ENCODE measurements around the gene CSMD2.

The CSMD2 gene

DNA sequence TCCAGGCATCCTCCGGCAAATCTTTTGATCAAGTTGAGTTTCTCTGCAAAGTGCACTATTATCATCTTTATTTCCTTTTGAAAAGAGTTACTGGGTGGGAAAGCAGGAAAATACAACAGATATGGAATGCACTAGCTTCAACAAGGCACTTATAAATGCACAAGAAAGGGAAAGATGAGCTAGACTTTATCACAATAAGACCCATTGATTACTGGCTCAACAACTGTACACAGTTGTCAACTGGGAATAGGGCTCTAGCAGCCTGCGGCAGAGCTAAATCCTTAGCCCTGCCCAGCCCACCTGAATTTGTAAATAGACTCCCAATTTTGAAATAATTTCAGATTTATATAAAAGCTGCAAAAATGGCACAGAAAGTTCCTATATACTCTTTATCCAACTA, 111.4 kb downstream of the CSMD2 start:
- no peaks in the 10 kb centered on the region for H3K27me3 ChIP-seq (ENCODE audit: insufficient read depth, low read length, poor library complexity)
- H3K9ac ChIP-seq (ENCODE audit: low read depth, low read length) = no peak overlapping the region
- H3K9me3 ChIP-seq (ENCODE audit: insufficient read depth, low read length, severe bottlenecking) = no peaks in the 10 kb centered on the region
- ATAC-seq (ENCODE audit: insufficient read depth, low read depth) = no peak
- H3K4me1 ChIP-seq (ENCODE audit: insufficient read depth, low read length) = no peaks in the 10 kb centered on the region
- no peaks in the 10 kb centered on the region for H3K36me3 ChIP-seq (ENCODE audit: insufficient read depth, low read length)
- DNase-seq = no peak
- no peaks in the 10 kb centered on the region for H4K20me1 ChIP-seq (ENCODE audit: insufficient read depth, low read length)
- H2AFZ ChIP-seq (ENCODE audit: low read depth, low read length) = no peak overlapping the region
- H3K4me3 ChIP-seq (ENCODE audit: low read depth in 1 of 2, low read length in 2 of 2) = no peak overlapping the region
- H3K27ac ChIP-seq (ENCODE audit: low read length) = no peak overlapping the region
- no peak overlapping the region for H3K4me2 ChIP-seq (ENCODE audit: insufficient read depth, low read length)
- no peaks in the 10 kb centered on the region for H3K79me2 ChIP-seq (ENCODE audit: insufficient read depth, low read length)
- no peak for TF ChIP-seq CTCF (IDR thresholded peaks at IDR 0.05; ENCODE audit: borderline replicate concordance, extremely low read depth, low read length, poor library complexity, severe bottlenecking)
- no peak for TF ChIP-seq EZH2 (IDR thresholded peaks at IDR 0.05; ENCODE audit: borderline replicate concordance, low read depth, low read length, severe bottlenecking)

DNA sequence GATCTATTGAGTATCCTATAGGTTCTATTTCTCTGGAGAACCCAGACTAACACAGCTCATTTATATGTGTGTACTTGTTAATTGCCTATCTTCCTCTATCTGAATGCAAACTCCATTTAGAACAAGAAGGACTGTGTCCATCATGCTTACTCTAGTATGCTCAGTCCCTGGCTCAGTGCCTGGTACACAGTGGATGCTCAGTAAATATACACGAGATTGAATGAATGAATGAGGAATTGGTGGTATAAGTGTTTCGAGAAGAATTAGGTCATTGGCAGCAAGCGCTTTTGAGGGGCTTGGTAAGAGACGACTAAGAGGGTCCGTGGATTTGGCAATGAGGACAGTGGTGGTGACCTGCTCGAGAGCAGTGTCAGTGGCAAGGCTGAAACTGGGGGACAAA, 112.5 kb downstream of the CSMD2 start:
- Histone ChIP-seq H3K4me3 (ENCODE audit: low read depth in 1 of 2, low read length in 2 of 2) (no peak overlapping the region), H3K36me3 (ENCODE audit: insufficient read depth, low read length) (no peaks in the 10 kb centered on the region), H3K9me3 (ENCODE audit: insufficient read depth, low read length, severe bottlenecking) (no peaks in the 10 kb centered on the region), H3K4me2 (ENCODE audit: insufficient read depth, low read length) (no peak overlapping the region), H3K27ac (ENCODE audit: low read length) (no peak overlapping the region), H3K27me3 (ENCODE audit: insufficient read depth, low read length, poor library complexity) (no peaks in the 10 kb centered on the region), H2AFZ (ENCODE audit: low read depth, low read length) (no peak overlapping the region), H3K79me2 (ENCODE audit: insufficient read depth, low read length) (no peaks in the 10 kb centered on the region), H3K9ac (ENCODE audit: low read depth, low read length) (no peak overlapping the region), H3K4me1 (ENCODE audit: insufficient read depth, low read length) (no peaks in the 10 kb centered on the region), H4K20me1 (ENCODE audit: insufficient read depth, low read length) (no peaks in the 10 kb centered on the region)
- ATAC-seq (ENCODE audit: insufficient read depth, low read depth) (no peak), DNase-seq (no peak)
- TF ChIP-seq CTCF (IDR thresholded peaks at IDR 0.05; ENCODE audit: borderline replicate concordance, extremely low read depth, low read length, poor library complexity, severe bottlenecking) = no peak
- TF ChIP-seq EZH2 (IDR thresholded peaks at IDR 0.05; ENCODE audit: borderline replicate concordance, low read depth, low read length, severe bottlenecking) = no peak

- H3K36me3 ChIP-seq (ENCODE audit: insufficient read depth, low read length) = no peaks in the 10 kb centered on the region
- H3K9ac ChIP-seq (ENCODE audit: low read depth, low read length) = no peak overlapping the region
- no peak overlapping the region for H3K4me3 ChIP-seq (ENCODE audit: low read depth in 1 of 2, low read length in 2 of 2)
- no peak overlapping the region for H2AFZ ChIP-seq (ENCODE audit: low read depth, low read length)
- H3K4me1 ChIP-seq (ENCODE audit: insufficient read depth, low read length) = no peaks in the 10 kb centered on the region
- no peaks in the 10 kb centered on the region for H3K9me3 ChIP-seq (ENCODE audit: insufficient read depth, low read length, severe bottlenecking)
- H4K20me1 ChIP-seq (ENCODE audit: insufficient read depth, low read length) = no peaks in the 10 kb centered on the region
- TF ChIP-seq EZH2 (IDR thresholded peaks at IDR 0.05; ENCODE audit: borderline replicate concordance, low read depth, low read length, severe bottlenecking) (no peak), CTCF (IDR thresholded peaks at IDR 0.05; ENCODE audit: borderline replicate concordance, extremely low read depth, low read length, poor library complexity, severe bottlenecking) (no peak)
- no peaks in the 10 kb centered on the region for H3K79me2 ChIP-seq (ENCODE audit: insufficient read depth, low read length)
- no peak for DNase-seq
- no peak for ATAC-seq (ENCODE audit: insufficient read depth, low read depth)
- H3K4me2 ChIP-seq (ENCODE audit: insufficient read depth, low read length) = no peak overlapping the region
- no peaks in the 10 kb centered on the region for H3K27me3 ChIP-seq (ENCODE audit: insufficient read depth, low read length, poor library complexity)
- H3K27ac ChIP-seq (ENCODE audit: low read length) = no peak overlapping the region
Observed at GRCh38 chr1:34050709-34051485, 114.1 kb downstream of the CSMD2 start.
